Measurements from ENCODE around the gene ABTB1.

The ABTB1 gene

DNA sequence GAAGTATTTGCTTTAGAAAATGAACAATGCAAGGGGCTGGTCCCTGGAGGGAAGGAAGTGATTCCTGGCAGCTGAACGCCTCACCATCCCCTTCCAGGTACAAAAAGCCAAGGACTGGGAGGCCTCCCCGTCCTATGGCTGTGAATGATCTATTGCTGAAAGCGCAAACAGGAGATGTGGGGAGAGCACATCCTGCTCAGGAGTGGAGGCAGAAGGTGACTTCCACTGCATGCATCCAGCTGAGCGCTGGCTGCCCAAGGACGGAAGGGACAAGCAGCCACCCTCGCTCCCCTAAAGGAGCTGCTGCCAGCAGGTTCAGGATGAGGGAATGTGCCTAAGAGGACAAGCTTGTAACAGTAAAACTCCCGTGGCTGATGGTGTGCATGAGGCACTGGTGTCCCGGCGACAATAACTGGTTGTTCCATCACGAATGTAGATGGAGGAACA is 41.4 kb downstream of the ABTB1 start:
- TF ChIP-seq, protein P1, sequence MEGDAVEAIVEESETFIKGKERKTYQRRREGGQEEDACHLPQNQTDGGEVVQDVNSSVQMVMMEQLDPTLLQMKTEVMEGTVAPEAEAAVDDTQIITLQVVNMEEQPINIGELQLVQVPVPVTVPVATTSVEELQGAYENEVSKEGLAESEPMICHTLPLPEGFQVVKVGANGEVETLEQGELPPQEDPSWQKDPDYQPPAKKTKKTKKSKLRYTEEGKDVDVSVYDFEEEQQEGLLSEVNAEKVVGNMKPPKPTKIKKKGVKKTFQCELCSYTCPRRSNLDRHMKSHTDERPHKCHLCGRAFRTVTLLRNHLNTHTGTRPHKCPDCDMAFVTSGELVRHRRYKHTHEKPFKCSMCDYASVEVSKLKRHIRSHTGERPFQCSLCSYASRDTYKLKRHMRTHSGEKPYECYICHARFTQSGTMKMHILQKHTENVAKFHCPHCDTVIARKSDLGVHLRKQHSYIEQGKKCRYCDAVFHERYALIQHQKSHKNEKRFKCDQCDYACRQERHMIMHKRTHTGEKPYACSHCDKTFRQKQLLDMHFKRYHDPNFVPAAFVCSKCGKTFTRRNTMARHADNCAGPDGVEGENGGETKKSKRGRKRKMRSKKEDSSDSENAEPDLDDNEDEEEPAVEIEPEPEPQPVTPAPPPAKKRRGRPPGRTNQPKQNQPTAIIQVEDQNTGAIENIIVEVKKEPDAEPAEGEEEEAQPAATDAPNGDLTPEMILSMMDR (IDR thresholded peaks at IDR 0.05; ENCODE audit: extremely low read depth, insufficient read depth, missing control alignments) = no peak
- in situ Hi-C loops (cut with MboI; ENCODE audit: low pct_unique_long_range_greater_than_20kb, low sequenced_read_pairs, unreplicated experiment) = no loop called here
- no peak for DNase-seq (ENCODE audit: low spot score)

DNA sequence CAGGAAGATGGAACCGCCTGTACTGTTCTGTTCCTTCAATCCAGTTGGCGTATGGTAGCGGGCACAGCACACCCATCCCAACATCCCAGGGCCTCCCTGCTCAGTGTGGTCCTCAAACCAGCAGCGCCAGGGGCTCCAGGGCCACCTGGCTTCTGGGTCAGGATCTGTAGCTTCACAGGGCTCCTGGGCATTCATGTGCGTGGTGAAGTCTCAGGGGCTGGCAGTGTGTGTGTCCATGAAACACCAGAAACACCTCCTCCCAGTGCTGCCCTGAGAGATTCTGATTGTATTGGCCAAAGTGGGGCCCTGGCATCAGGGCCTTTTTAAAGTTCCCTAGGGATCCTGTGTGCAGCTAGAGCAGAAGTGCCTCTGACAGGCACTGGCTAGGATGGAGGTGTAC is 42.1 kb downstream of the ABTB1 start:
- in situ Hi-C loops (cut with MboI; ENCODE audit: low pct_unique_long_range_greater_than_20kb, low sequenced_read_pairs, unreplicated experiment) = no loop called here
- TF ChIP-seq, protein P1 (IDR thresholded peaks at IDR 0.05; ENCODE audit: extremely low read depth, insufficient read depth, missing control alignments) = no peak
- DNase-seq (ENCODE audit: low spot score) = no peak

DNA sequence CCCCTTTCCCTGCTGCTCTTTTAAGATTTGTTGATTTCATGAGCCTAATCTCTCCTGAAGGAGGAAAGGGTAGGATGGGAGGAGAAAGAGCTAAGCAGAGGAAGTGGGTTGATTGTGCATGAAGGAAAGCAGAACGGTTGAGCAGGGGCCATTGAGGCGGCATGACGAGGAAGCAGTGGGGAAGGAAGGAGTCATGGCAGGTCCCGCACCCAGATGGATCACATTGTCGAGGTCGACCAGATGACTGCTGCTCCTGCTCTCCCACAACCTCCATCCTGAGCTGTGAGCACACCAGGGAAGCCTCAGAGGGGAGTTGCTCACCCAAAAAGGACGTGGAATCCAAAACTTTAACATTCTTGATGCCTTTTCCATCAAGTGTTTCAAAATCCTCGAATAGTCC is 42.8 kb downstream of the ABTB1 start:
- TF ChIP-seq, protein P1 (IDR thresholded peaks at IDR 0.05; ENCODE audit: extremely low read depth, insufficient read depth, missing control alignments) = no peak
- DNase-seq (ENCODE audit: low spot score) = no peak
- in situ Hi-C loops (cut with MboI; ENCODE audit: low pct_unique_long_range_greater_than_20kb, low sequenced_read_pairs, unreplicated experiment) = no loop called here

DNA sequence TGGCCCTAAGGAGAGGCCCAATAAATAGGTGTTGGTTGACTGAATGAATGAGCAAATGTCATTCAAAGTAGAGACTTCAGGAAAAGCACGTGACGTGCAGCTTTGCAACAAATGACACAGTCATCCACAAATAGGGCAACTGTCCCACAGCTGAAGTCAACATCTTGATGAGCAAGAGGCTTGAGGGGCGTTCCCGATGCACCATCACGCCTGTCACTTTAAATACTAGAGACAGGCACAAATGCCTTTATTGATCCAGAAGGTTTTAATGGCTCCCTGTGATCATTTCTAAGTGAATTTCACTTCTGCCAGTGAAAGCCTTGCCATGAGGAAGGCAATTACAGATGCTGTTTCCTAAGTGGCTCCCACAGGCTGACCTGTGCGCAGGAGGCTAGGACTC is 43.6 kb downstream of the ABTB1 start:
- no peak for DNase-seq (ENCODE audit: low spot score)
- in situ Hi-C loops (cut with MboI; ENCODE audit: low pct_unique_long_range_greater_than_20kb, low sequenced_read_pairs, unreplicated experiment) = no loop called here
- TF ChIP-seq, protein P1 (IDR thresholded peaks at IDR 0.05; ENCODE audit: extremely low read depth, insufficient read depth, missing control alignments) = no peak

DNA sequence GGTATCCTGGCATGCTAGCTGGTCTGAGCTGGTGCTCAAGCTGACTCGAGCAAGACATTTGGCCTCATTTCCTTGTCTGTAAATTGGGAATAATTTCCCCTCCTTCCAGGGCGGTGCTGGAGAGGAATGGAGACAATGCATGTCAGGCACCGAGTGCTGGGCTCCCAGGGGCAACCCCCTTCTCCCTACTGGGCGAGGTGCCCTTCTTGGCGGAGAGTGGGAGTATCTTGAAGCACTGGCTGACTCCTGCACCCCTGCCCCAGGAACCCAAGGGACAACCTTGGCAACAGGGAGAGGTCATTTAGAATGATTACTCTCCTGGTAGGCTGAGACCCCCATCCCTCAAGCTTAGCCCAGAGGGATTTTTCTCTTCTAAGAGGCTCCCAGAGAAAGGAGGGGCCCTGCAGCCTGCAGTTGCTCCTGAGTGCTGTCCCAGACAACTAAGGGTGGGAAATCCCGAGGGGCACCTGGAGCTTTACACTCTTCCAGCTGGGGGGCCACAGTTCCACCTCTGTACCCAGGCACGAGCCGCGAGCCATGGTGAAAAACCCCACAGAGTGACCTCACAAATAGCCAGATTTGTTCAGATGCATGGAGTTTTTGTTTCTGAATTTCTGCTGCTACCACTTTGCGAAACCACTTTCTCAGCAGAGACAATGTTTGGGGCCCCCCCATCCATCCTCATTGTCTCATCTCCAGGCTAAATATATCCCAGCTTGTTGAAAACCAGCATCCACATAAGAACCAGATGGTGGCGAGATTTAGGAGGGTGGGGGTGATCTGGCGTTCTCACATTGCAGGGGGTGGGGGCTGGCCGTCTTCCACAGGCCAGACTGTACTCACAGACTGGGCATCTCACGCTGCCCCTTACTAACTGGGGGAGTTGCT is 44.8 kb downstream of the ABTB1 start:
- in situ Hi-C loops (cut with MboI; ENCODE audit: low pct_unique_long_range_greater_than_20kb, low sequenced_read_pairs, unreplicated experiment) = no loop called here
- no peak for DNase-seq (ENCODE audit: low spot score)
- TF ChIP-seq, protein P1 (IDR thresholded peaks at IDR 0.05; ENCODE audit: extremely low read depth, insufficient read depth, missing control alignments) = no peak

DNA sequence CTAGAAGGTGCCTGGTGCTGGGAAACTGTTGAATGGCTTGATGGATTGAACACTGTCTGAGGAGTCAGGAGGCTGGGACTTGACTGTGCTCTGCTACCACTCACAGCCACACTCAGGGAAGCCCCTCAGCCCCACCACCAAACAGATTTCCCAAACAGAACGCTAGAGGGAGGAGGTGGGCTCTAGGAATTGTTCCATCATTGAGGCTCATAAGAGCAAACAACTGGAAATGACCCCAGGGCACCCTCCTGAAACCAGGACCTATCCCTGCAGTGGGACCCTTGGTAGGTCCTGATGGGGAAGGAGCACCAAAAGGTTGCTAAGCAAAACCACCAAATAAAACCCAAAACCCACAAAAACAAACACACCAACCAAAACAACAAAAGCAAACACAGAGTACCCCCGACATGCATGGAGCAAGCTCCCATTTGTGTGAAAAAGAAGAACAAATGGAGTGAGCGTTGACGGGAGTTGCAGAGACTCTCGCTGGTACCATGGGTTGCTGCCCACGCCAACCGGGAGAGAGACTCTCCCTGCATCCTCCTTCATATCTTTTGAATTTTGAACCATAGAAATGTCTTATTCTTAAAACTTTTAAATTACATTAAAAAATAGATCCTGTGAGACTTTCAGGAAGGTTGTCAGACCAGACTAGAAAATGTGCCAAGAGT is 45.6 kb downstream of the ABTB1 start:
- TF ChIP-seq, protein P1 (IDR thresholded peaks at IDR 0.05; ENCODE audit: extremely low read depth, insufficient read depth, missing control alignments) = no peak
- in situ Hi-C loops (cut with MboI; ENCODE audit: low pct_unique_long_range_greater_than_20kb, low sequenced_read_pairs, unreplicated experiment) = no loop called here
- DNase-seq (ENCODE audit: low spot score) = no peak
